HL-60 (cell line): ENCODE results near the gene STK32B.
"Not testable (repeated sequence)": the region's sequence is repeated elsewhere in the genome, so short reads cannot be mapped to it uniquely, and the experiment has no call there.

ENCODE experiments used
- POLR2AphosphoS5 ChIP-seq: IDR thresholded peaks from 2 replicates; pipeline ENCODE4 v1.6.1; 2012; ENCODE audit warnings: low read depth
- TF ChIP-seq, protein P1 (sequence below): IDR thresholded peaks from one replicate; pipeline ENCODE4 v1.5.1; 2011; ENCODE audit warnings: low read length, control low read depth, inconsistent platforms; ENCODE audit not compliant: insufficient read depth

- TF ChIP-seq POLR2AphosphoS5: not testable (repeated sequence)
- TF ChIP-seq, protein P1, sequence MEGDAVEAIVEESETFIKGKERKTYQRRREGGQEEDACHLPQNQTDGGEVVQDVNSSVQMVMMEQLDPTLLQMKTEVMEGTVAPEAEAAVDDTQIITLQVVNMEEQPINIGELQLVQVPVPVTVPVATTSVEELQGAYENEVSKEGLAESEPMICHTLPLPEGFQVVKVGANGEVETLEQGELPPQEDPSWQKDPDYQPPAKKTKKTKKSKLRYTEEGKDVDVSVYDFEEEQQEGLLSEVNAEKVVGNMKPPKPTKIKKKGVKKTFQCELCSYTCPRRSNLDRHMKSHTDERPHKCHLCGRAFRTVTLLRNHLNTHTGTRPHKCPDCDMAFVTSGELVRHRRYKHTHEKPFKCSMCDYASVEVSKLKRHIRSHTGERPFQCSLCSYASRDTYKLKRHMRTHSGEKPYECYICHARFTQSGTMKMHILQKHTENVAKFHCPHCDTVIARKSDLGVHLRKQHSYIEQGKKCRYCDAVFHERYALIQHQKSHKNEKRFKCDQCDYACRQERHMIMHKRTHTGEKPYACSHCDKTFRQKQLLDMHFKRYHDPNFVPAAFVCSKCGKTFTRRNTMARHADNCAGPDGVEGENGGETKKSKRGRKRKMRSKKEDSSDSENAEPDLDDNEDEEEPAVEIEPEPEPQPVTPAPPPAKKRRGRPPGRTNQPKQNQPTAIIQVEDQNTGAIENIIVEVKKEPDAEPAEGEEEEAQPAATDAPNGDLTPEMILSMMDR: not testable (repeated sequence)
Measured at GRCh38 chr4:5175836-5176235, 124.6 kb downstream of the STK32B start.
